Measurements from ENCODE around the gene ENDOV.

- TF ChIP-seq CTCF (IDR thresholded peaks at IDR 0.05; ENCODE audit: low read depth, low read length) (peak; percentile 26; the same call in 1 of the 2 replicates), EZH2phosphoT487 (IDR thresholded peaks at IDR 0.05; ENCODE audit: low read depth) (no peak)
Observed at GRCh38 chr17:80474231-80474960, 59.4 kb downstream of the ENDOV start.

All from OCI-LY3 (cell line).